ENCODE data around the gene DDAH1. TPM values are rescaled to one million over a fixed set of nuclear protein-coding genes. Genes with fewer than 3 reads are reported as not detected.

The DDAH1 gene
- total and polyA plus RNA-seq, 2 experiments from 2014 or later: 19.5 to 49.8 TPM

DNA sequence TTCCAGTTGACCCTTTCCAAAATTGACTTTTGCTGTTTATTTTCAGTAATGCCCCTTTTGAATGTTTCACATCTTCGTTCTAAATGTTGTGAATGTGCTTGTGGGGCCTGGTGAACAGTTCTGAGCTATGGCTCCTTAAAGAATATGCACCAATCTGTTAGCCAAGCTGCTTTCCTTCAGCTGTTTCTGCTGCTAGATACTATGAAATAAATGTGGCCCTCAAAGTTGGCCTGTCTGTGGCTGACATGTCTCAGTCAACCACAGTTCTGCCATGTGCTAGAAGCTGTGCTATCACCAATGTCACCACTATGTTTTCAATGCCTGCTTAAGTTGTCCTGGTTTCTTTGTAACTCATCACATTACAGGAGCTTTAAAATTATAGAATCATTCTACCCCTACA lies 101.9 kb downstream of the DDAH1 start:
- TF ChIP-seq, protein P1, sequence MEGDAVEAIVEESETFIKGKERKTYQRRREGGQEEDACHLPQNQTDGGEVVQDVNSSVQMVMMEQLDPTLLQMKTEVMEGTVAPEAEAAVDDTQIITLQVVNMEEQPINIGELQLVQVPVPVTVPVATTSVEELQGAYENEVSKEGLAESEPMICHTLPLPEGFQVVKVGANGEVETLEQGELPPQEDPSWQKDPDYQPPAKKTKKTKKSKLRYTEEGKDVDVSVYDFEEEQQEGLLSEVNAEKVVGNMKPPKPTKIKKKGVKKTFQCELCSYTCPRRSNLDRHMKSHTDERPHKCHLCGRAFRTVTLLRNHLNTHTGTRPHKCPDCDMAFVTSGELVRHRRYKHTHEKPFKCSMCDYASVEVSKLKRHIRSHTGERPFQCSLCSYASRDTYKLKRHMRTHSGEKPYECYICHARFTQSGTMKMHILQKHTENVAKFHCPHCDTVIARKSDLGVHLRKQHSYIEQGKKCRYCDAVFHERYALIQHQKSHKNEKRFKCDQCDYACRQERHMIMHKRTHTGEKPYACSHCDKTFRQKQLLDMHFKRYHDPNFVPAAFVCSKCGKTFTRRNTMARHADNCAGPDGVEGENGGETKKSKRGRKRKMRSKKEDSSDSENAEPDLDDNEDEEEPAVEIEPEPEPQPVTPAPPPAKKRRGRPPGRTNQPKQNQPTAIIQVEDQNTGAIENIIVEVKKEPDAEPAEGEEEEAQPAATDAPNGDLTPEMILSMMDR (IDR thresholded peaks at IDR 0.05; ENCODE audit: poor library complexity): no peak
- no peak for TF ChIP-seq EZH2 (IDR thresholded peaks at IDR 0.05; ENCODE audit: borderline replicate concordance)
- no peak for TF ChIP-seq EZH2phosphoT487 (IDR thresholded peaks at IDR 0.05; ENCODE audit: low read depth, severe bottlenecking, unreplicated experiment)
- DNase-seq (ENCODE audit: low spot score): no peak
- Histone ChIP-seq H3K4me2 (no peak overlapping the region), H3K27ac (no peak overlapping the region), H4K20me1 (ENCODE audit: insufficient read depth, poor library complexity, severe bottlenecking) (no peaks in the 10 kb centered on the region), H3K36me3 (replicated peaks; ENCODE audit: insufficient read depth, low read depth) (no peaks in the 10 kb centered on the region), H3K27me3 (no peaks in the 10 kb centered on the region), H3K9me2 (replicated peaks; ENCODE audit: insufficient read depth) (no peaks in the 10 kb centered on the region), H3K4me3 (no peak overlapping the region), H3K4me1 (ENCODE audit: insufficient read depth) (no peaks in the 10 kb centered on the region), H2AFZ (no peak overlapping the region), H3K79me2 (peaks cover 17% of the 10 kb centered on the region), H3K9me3 (ENCODE audit: low read depth) (no peaks in the 10 kb centered on the region)
- 96% methylated on average over 1 of the region's 1 CpG for WGBS (ENCODE audit: low lambda C conversion rate, missing lambda C conversion rate)

GRCh38 chr1:85361606-85362296 lies 103.2 kb downstream of the DDAH1 start:
- Histone ChIP-seq H2AFZ (no peak overlapping the region), H3K4me1 (ENCODE audit: insufficient read depth) (no peaks in the 10 kb centered on the region), H3K4me3 (no peak overlapping the region), H3K27me3 (no peaks in the 10 kb centered on the region), H3K4me2 (no peak overlapping the region), H4K20me1 (ENCODE audit: insufficient read depth, poor library complexity, severe bottlenecking) (no peaks in the 10 kb centered on the region), H3K9me3 (ENCODE audit: low read depth) (no peaks in the 10 kb centered on the region), H3K27ac (no peak overlapping the region), H3K9me2 (replicated peaks; ENCODE audit: insufficient read depth) (no peaks in the 10 kb centered on the region), H3K36me3 (replicated peaks; ENCODE audit: insufficient read depth, low read depth) (no peaks in the 10 kb centered on the region), H3K79me2 (peaks cover 13% of the 10 kb centered on the region)
- TF ChIP-seq, protein P1 (IDR thresholded peaks at IDR 0.05; ENCODE audit: poor library complexity): no peak
- TF ChIP-seq EZH2phosphoT487 (IDR thresholded peaks at IDR 0.05; ENCODE audit: low read depth, severe bottlenecking, unreplicated experiment): no peak
- no peak for TF ChIP-seq EZH2 (IDR thresholded peaks at IDR 0.05; ENCODE audit: borderline replicate concordance)
- DNase-seq (ENCODE audit: low spot score): no peak

DNA sequence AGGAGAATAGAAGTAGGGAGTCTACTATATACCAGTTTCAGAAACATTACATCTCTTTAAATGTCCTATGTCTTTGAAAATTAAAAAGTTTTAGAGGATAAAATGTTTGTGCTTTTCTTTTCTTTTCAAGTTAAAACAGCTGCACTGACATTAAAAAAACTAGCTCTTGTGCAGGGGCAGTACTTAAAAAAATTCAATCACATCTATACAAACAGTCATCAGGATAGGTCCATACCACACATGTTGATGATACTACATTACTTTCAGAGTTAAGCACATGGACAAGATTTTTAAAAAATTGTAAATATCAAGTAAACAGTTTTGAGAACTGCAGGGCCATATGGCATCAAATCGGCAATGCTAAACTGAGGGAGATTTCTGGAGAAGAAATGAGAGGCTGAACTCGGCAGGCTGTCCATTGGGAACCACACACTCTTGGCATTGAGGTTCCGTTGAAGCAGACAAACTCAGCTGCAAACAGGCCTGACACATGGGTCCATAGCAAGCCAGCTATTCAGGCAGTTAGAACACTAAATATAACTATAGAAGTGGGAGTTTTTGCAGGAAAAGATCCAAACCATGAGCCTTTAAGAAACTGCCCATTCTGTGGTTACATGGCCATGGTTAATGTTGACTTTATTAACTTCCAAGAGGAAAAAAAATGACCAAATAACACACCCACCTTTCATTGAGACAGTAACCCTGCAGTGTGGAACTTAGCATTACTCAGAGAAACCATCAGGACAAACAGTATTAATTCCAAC lies 104.0 kb downstream of the DDAH1 start:
- 86% methylated on average over 3 of the region's 3 CpGs for WGBS (ENCODE audit: low lambda C conversion rate, missing lambda C conversion rate)
- Histone ChIP-seq H3K79me2 (peaks cover 11% of the 10 kb centered on the region), H3K4me1 (ENCODE audit: insufficient read depth) (no peaks in the 10 kb centered on the region), H3K36me3 (replicated peaks; ENCODE audit: insufficient read depth, low read depth) (no peaks in the 10 kb centered on the region), H3K9me3 (ENCODE audit: low read depth) (no peaks in the 10 kb centered on the region), H3K27ac (no peak overlapping the region), H3K4me2 (no peak overlapping the region), H4K20me1 (ENCODE audit: insufficient read depth, poor library complexity, severe bottlenecking) (no peaks in the 10 kb centered on the region), H3K9me2 (replicated peaks; ENCODE audit: insufficient read depth) (no peaks in the 10 kb centered on the region), H2AFZ (no peak overlapping the region), H3K4me3 (no peak overlapping the region), H3K27me3 (no peaks in the 10 kb centered on the region)
- no peak for TF ChIP-seq EZH2 (IDR thresholded peaks at IDR 0.05; ENCODE audit: borderline replicate concordance)
- TF ChIP-seq EZH2phosphoT487 (IDR thresholded peaks at IDR 0.05; ENCODE audit: low read depth, severe bottlenecking, unreplicated experiment): no peak
- TF ChIP-seq, protein P1 (IDR thresholded peaks at IDR 0.05; ENCODE audit: poor library complexity): no peak
- DNase-seq (ENCODE audit: low spot score): no peak
